NCI-H1930 (cell line): ENCODE results near the gene CEACAM19.
"Not testable (repeated sequence)": the region's sequence is repeated elsewhere in the genome, so short reads cannot be mapped to it uniquely, and the experiment has no call there.

ENCODE experiments used
- DNase-seq, 2 experiments: peaks; one replicate each; lab custom pipeline; 2025; lab: John Stamatoyannopoulos, UW

The CEACAM19 gene

DNA sequence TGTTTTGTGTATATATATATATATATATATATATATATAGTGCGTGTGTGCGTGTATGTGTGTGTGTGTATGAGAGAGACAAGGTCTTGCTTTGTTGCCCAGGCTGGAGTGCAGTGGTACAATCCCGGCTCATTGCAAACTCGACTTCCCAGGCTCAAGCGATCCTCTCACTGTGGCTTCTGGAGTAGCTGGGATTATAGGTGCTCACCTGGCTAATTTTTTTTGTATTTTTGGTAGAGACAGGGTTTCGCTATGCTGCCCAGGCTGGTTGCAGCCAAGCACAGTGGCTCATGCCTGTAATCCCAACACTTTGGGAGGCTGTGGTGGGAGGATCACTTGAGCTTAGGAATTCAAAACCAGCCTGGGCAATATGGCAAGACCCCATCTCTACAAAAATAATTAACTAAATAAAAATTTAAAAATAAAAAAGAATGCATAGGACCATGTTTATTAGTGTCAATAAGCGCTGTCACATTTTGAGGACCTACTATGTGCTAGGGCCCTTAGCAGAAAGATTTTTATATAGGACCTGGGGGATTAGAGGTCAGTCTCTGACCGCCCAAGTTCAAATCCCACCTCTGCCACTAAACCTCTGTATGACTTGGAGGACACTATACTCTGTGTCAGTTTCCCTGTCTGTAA is 25.8 kb upstream of the CEACAM19 start:
- no peak for DNase-seq

DNA sequence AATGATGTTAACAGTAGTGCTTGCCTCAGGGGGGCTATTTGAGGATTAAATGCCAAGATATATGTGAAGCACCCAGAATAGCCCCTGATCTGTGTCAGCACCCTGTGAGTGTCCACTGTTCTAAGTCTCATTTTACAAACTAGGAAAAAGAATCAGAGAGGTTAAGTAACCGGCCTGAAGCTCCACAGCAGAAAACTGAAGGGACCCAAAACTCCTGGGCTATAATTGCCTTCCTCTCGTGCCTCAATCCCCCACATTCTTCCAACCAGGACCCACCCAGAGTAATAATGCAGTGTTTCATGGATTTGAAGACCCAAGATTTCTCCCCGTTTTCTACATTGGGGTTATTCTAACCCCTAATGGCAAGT is 25.2 kb upstream of the CEACAM19 start:
- DNase-seq: no peak

DNA sequence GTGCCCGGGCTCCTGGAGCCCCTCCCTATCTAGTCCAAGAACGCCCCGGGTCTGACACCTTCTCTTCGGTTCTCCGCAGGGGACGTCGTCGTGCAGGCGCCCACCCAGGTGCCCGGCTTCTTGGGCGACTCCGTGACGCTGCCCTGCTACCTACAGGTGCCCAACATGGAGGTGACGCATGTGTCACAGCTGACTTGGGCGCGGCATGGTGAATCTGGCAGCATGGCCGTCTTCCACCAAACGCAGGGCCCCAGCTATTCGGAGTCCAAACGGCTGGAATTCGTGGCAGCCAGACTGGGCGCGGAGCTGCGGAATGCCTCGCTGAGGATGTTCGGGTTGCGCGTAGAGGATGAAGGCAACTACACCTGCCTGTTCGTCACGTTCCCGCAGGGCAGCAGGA is 24.1 kb upstream of the CEACAM19 start:
- DNase-seq: no peak

DNA sequence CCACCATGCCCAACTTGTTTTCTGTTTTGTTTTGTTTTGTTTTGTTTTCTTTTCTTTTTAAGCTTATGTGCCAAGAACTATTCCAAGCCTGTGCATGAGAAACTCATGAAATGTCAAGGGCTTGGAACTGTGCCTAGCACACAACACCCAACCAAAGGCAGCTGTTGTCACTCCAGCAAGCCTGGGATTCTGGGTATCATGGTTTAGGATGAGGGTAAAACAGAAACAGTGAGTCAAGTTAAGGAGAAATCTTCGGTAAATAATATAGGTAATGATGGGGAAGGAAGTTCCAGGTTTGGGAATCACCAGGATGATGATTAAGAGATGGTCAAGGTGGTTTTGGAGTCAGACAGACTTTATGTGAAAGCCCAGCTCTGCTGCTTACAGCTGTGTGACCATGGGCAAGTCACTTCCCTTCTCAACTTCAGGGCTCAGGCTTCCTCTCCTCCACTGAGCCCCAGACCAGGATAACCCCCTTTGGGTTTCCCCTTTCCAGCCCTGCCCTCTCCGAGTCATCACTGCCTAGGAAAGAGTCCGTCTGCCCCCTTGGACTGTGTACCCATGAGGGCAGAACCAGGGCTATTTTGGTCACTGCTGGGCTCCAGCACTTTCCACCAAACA is 22.5 kb upstream of the CEACAM19 start:
- no peak for DNase-seq

DNA sequence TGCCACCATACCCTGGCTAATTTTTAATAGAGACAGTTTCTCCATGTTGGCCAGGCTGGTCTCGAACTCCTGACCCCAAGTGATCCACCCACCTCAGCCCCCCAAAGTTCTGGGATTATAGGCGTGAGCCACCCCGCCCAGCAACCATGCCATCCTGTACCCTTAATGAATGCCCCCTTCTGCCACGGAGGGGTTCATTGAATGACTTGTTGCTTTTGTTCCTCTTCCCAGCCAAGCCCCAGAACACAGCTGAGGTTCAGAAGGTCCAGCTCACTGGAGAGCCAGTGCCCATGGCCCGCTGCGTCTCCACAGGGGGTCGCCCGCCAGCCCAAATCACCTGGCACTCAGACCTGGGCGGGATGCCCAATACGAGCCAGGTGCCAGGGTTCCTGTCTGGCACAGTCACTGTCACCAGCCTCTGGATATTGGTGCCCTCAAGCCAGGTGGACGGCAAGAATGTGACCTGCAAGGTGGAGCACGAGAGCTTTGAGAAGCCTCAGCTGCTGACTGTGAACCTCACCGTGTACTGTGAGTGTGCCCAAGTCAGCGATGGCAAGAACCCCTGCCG is 21.6 kb upstream of the CEACAM19 start:
- DNase-seq: no peak

DNA sequence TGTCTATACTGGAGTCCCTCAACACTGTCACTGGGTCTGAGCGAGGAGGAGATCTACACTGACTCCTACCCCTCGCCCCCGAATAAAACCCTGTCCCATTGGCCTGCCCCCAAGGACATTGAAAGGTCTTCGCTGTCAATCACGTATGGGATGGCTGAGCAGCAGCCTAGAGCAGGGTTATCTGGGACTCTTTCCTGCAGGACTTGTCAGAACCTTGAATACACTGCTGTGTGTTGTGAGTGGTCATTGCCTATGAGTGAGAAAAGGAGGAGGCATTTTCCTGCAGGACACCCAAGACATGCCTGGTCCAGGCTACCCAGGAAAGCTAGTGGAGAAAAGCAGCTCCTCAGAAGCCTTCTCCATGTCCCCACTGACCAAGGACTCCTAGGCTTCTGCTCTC is 17.9 kb upstream of the CEACAM19 start:
- no peak for DNase-seq

DNA sequence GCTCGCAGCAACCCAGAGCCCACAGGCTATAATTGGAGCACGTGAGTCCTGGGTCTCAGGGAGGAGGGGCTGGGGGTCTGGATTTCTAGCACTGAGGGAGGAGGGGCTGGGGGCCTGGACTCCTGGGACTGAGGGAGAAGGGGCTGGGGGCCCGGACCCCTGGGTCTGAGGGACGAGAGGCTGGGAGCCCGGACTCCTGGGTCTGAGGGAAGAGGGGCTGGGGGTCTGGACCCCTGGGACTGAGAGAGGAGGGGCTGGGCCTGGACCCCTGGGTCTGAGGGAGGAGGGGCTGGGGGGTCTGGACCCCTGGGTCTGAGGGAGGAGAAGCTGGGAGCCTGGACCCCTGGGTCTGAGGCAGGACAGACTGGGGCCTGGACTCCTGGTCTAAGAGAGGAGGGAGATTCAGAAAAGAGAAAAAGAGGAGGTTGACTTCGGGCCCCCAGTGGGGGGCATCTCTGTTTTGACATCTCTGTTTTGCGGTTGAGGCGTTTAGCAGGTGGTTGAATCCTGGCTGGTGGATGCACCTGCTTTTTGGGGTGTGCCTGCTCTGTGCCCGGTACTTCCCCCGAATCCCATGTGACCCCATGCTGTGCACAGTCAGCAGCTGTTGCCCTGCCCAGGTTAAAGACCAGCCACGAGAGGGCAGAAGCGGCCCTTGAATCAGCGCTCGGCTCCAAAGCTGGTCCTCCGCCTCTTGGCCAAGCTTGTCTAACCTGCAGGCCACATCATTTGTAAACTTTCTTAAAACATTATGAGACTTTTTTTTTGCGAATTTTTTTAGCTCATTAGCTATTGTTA is 17.1 kb upstream of the CEACAM19 start:
- DNase-seq: no peak

DNA sequence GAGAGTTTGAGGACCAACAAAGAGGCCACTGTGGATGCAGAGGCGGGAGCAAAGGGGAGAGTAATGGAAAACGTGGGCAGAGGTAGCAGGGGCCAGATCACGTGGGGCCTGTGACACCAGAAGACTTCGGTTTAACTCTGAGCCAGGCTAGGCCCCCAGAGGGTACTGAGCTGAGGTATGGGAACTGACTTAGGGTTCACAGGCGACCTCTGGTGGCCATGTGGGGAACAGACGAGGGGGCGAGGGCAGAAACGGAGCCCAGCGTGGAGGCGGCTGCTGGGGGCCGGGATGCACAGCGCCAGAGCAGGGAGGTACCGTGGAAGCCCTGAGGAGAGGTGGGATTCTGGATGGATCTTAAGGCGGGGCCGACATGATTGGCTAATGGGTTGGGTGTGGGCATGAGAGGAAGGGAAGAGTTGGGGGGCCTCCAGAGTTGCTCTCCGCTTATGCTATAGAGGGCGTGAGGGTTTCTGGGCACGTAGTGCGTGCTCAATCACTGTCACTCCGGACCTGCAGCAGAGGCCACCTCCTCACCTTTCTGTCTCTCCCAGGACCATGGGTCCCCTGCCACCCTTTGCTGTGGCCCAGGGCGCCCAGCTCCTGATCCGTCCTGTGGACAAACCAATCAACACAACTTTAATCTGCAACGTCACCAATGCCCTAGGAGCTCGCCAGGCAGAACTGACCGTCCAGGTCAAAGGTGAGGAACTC is 13.9 kb upstream of the CEACAM19 start:
- peak in 1 of 2 experiments; percentile 30 for DNase-seq

DNA sequence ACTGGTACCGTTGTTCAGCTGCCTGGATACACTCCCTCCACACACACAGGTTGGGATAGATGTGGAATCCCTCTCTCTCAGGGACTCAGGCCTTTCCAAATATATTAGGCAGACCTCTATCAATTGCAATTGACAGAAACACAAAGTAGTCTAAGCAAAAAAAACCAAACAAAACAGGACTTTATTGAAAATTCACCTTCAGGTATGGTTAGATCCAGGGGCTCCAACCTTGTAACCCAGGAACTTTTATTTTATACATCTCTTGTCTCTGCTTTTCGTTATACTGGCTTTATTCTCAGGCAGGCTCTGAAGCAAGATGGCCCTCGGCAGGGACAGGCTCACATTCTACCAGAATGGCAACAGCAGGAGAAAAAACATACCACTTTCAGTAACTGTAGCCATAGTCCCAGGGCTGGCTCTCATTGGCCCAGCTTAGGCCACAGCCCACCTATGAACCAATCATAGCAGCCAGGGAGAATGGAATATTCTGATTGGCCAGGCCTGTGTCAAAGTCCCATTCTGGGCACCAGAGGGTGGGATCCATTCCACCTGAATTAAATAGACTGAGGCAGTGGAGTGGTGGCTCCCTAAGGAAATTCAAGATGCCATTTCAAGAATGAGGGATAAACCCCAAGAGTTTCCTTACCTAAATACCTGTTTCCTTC is 13.1 kb upstream of the CEACAM19 start:
- no peak for DNase-seq

DNA sequence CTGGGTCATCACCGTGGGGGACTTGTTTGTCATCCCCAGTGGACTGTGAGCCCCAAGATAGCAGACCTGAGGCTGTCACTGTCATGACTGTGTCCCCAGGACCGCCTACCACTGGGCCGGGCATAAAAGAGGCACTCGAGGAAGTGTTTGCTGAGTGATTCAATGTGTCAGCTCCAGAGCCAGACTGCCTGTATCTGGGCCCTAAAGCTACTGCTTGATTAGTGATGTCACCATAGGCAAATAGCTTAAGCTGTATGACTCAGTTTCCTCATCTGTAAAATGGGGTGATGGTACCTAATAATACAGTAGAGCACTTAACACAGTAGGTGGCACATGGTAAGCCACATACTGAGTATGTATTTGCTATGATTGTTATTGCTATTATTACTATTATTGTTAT is 11.2 kb upstream of the CEACAM19 start:
- no peak for DNase-seq

DNA sequence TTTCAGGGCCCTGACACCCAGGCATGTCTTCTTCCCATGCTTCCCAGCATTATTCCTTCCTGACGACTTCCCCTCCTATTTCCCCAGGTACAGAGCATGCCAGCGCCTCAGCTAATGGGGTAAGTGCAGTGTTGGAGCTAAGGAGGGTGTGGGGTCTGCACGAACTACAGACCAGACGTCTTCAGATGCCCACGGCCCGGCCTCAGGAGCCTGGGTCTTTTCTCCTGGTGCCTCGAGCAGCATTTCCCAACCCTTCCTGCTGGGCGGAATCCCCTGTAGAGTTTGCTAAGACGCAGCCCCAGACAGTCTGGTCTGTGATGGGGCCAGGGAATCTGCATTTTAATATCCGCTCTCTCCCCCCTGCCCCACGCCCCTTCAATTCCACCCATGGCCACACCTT is 10.1 kb upstream of the CEACAM19 start:
- DNase-seq: no peak

DNA sequence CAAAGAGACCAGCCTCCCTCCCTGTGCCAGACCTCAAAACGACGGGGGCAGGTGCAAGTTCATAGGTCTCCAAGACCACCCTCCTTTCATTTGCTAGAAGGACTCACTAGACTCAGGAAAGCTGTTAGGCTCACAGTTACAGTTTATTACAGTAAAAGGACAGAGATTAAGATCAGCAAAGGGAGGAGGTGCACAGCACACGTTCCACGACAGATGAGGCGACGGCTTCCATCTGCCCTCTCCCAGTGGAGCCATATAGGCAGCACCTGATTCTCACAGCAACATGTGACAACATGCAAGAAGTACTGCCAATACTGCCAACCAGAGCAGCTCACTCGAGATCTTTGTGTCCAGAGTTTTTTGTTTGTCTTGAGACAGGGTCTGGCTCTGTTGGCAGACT is 9.4 kb upstream of the CEACAM19 start:
- no peak for DNase-seq

DNA sequence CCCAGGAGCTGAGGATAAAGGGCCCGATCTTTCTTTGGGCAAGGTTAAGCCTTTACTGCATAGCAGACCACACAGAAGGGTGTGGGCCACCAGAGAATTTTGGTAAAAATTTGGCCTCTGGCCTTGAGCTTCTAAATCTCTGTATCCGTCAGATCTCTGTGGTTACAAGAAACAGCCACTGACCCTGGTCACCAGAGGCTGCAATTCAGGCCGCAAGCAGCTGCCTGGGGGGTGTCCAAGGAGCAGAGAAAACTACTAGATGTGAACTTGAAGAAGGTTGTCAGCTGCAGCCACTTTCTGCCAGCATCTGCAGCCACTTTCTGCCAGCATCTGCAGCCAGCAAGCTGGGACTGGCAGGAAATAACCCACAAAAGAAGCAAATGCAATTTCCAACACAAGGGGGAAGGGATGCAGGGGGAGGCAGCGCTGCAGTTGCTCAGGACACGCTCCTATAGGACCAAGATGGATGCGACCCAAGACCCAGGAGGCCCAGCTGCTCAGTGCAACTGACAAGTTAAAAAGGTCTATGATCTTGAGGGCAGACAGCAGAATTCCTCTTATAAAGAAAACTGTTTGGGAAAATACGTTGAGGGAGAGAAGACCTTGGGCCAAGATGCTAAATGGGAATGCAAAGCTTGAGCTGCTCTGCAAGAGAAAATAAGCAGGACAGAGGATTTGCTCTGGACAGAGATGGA is 8.4 kb upstream of the CEACAM19 start:
- DNase-seq: no peak

DNA sequence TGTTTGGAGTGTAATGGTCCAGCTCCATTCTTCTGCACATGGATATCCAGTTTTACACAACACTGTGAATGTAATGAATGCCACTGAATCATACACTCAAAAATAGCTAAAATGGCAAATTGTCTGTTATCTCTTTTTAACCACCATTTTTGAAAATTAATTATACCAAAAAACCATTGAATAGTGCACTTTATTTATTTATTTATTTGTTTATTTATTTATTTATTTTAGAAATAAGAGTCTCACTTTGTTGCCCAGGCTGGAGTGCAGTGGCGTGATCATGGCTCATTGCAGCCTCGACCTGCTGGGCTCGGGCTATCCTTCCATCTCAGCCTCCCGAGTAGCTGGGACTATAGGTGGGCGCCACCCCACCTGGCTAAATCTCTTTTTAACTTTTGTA is 7.3 kb upstream of the CEACAM19 start:
- DNase-seq: no peak

DNA sequence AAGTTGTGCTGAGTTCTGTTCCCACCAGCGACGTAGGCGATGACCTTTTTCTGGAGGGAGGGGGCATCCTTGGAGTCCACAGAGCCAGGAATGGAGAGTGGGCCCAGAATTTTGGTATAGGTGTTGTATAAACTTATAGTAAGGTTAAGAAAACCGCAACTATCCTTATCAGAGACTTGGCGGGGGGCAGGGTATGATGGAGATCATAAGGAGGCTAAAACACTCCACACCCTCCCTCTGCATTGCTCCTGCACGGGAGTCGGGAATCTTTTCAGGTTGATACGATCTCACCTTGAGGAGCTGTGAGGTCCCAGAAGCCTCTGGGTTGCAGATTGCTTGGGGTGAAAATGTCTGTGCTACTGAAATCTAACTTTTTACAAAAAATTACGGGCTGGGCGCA is 6.3 kb upstream of the CEACAM19 start:
- no peak for DNase-seq

DNA sequence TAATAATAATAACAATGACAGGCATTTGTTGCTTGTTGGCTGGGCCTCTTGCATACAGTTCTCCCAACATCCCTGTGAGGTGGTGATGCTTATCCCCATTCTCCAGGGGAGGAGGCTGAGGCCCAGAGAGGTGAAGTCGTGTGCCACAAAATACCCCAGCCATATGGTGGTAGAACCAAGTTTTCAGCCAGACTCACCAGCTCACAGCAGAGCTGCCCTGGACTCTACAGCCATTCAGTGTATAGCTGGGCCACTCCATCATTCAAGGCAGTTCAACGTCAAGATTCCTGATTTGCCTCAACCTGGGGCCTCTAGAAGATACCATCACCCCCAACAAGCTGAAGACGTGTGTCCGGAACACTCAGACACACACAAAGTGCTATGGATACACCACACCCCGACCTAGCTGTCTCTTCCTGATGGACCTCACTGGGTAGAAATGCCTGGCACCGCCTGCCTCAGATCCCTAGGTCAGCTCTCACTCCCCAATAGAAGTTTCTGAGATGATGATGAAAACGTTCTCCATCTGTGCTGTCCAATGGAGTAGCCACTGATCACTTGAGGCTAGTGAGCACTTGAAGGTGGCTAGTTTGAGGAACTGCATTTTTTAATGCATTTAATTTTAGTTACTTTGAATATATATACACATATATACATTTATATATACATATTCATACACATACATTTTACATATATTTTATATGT is 4.3 kb upstream of the CEACAM19 start:
- peak in 1 of 2 experiments; percentile 27 for DNase-seq

DNA sequence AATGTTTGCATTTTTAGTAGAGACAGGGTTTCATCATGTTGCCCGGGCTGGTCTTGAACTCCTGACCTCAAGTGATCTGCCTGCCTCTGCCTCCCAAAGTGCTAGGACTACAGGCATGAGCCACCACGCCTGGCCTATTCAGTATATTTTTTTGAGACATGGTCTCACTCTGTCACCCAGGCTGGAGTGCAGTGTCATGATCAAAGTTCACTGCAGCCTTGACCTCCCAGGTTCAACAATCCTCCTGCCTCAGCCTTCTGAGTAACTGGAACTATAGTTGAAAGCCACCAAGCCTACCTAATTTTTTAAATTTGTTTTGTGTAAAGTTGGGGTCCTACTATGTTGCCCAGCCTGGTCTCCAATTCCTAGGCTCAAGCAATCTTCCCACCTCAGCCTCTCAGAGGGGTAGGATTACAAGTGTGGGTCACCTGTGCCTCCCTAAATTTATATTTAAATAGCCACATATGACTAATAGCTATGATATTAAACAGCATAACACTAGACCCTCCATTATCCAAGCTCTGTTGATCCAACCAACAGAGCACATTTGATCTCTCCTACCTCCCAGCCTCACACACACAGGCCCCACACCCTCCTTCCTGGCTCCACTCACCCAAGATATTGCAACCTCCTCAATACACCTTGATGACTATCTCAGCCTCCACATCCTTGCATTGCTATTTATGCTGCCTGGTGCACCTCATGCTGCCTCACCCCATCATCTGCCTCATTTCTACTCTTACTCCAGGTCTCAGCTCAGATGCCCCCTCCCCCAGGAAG is 2.1 kb upstream of the CEACAM19 start:
- DNase-seq: no peak

DNA sequence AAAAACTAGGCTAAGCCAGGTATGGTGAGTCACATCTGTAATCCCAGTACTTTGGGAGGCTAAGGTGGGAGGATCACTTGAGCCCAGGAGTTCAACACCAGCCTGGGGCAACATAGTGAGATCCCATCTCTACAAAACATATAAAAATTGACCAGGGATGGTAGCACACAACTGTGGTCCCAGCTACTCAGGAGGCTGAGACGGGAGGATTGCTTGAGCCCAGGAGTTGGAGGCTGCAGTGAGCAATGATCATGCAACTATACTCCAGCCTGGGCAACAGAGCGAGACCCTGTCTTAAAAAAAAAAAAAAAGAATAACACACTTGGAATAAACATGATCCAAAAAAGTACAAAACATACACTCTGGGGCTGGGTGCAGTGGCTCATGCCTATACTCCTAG is 1.3 kb upstream of the CEACAM19 start:
- not testable (repeated sequence) for DNase-seq

DNA sequence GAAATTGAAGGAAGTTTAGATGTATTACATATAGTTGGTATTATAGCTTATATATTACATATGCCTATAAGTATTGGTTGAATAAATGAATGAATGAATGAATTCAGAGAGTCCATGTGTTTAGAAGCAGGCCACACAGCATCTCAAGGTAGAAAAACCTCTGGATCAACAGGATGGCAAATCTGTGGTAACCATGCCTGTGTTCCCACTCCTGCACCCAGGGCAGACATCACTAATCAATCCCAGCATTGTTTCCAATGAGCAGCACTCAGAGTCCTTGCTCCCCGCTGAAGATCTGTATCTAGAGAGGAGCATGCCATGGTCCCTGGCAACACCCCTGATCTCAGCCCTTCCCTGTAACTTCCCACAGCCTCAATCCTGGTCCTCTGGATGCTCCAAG is 944 bp downstream of the CEACAM19 start:
- no peak for DNase-seq

DNA sequence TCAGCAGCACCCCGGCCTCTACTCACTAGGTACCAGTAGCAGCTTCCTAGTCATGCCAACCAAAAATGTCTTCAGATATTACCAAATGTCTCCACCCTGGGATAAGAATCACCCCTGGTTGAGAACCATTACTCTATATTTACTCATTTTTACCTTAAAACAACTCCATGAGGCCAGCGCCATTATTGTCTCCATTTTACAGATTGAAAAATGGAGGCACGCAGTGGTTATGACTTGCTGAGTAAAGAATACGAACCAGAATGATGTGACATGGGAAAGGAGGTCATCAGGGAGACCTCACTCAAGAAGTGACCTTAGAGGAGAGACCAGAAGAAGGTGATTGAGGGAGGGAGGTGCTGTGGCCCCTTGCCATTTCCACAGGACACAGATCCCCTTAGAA is 2.2 kb downstream of the CEACAM19 start:
- DNase-seq: no peak
